Kidney (tissue), 14 donors: ENCODE results near the gene EHF. TPM values are rescaled to one million over a fixed set of nuclear protein-coding genes. Genes with fewer than 3 reads are reported as not detected.

Experiments used
- DNase-seq, 5 donors: peaks; one replicate each; pipeline ENCODE4 v3.0.0-alpha.2; 2013 to 2020
- FAIRE-seq: peaks from 2 replicates; lab custom pipeline; 2012; peaks lifted over from hg19 to GRCh38; lab: Jason Lieb, UNC
- H3K27ac ChIP-seq, 2 donors: one replicate each; pipeline ENCODE4 v1.7.0; 2013; ENCODE audit warnings: low read depth in 2 of 2, low read length in 2 of 2, inconsistent platforms in 1 of 2
- H3K27me3 ChIP-seq: one replicate; pipeline ENCODE4 v1.7.1; 2013; ENCODE audit warnings: low read length, inconsistent platforms; ENCODE audit not compliant: control insufficient read depth, insufficient read depth
- H3K36me3 ChIP-seq, 3 donors: one replicate each; pipeline versions ENCODE4 v1.7.0 to v1.7.1; 2013; ENCODE audit warnings: low read length in 3 of 3, control low read depth in 1 of 3, inconsistent platforms in 1 of 3; ENCODE audit not compliant: insufficient read depth in 3 of 3, control insufficient read depth in 2 of 3
- H3K4me1 ChIP-seq, 3 donors: one replicate each; pipeline versions ENCODE4 v1.7.0 to v1.7.1; 2013; ENCODE audit warnings: low read length in 3 of 3, inconsistent platforms in 1 of 3, low read depth in 1 of 3; ENCODE audit not compliant: control insufficient read depth in 2 of 3, insufficient read depth in 2 of 3
- H3K4me3 ChIP-seq, 3 donors: one replicate each; pipeline versions ENCODE4 v1.7.0 to v1.8.1; 2013; ENCODE audit warnings: low read length in 3 of 3, control low read depth in 1 of 3, inconsistent platforms in 1 of 3
- H3K9ac ChIP-seq, 3 donors: one replicate each; pipeline versions ENCODE4 v1.7.0 to v1.7.1; 2013; ENCODE audit warnings: low read length in 3 of 3, control low read depth in 1 of 3, inconsistent platforms in 1 of 3
- H3K9me3 ChIP-seq, 3 donors: one replicate each; pipeline versions ENCODE4 v1.7.0 to v1.7.1; 2013; ENCODE audit warnings: low read length in 3 of 3, control low read depth in 1 of 3, inconsistent platforms in 1 of 3; ENCODE audit not compliant: control insufficient read depth in 2 of 3, insufficient read depth in 1 of 3
- intact Hi-C: fragments of 100-400 bp; cut with DNase I; formaldehyde crosslinking; loops from one replicate; pipeline ENCODE4 v1.11.1; 2022
- polyA plus RNA-seq: library from polyadenylated mRNA; stranded (reverse); fragments of 350-450 nt; fragmentation: Illumina TruSeq; extraction: RNeasy Lipid Tissue Mini Kit (QIAGEN cat#74804); gene quantifications from one replicate; pipeline ENCODE4 v1.2.3, GENCODE V29; 2014; ENCODE audit warnings: low read depth, low replicate concordance; ENCODE audit not compliant: insufficient read depth
- total RNA-seq: library from RNA; stranded (reverse); fragmentation: NEBNext Ultra II Directional; extraction: Animal tissue kit (Norgen Biotek cat#: 25700); gene quantifications from one replicate; pipeline ENCODE4 v1.2.1, GENCODE V29; 2021
- TF ChIP-seq, protein P1 (sequence below): IDR thresholded peaks from 3 replicates; pipeline ENCODE4 v1.5.1; 2012; ENCODE audit warnings: mild to moderate bottlenecking, moderate library complexity, borderline replicate concordance; ENCODE audit not compliant: insufficient read depth; ENCODE audit errors: extremely low read depth
- donor health status: control.
- donor health status: control.
- donor health status: control.
- donor health status: control.
- donor health status: control.
- donor health status: DM: yes; HTN: yes; CAD: no.
- donor health status: Normal renal cell carcinoma (clear cell type).

The EHF gene
- total and polyA plus RNA-seq, 2 donors from 2014 or later: 4.7 to 65.5 TPM

DNA sequence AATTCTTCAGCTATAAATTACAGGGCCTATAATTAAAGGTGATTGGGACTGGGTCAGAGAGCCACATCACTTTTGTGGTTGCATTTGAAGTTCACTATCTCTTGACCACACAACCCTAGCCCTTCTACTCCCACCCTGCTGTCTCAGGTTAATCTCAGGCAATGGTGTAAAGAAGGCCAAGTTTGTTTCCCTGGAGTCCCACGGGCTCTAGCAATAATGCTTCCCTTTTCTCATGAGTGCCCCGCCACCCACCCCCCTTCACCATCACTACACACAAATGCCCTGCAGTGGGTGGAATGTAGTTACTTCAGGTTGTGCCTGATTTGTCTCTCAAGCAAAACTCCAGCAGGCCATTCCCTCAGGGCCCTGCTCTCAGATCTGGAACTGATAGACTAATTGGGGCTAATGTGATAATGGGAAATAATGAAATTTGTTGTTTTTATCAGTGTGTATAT is 1.8 kb upstream of the EHF start:
- TF ChIP-seq, protein P1, sequence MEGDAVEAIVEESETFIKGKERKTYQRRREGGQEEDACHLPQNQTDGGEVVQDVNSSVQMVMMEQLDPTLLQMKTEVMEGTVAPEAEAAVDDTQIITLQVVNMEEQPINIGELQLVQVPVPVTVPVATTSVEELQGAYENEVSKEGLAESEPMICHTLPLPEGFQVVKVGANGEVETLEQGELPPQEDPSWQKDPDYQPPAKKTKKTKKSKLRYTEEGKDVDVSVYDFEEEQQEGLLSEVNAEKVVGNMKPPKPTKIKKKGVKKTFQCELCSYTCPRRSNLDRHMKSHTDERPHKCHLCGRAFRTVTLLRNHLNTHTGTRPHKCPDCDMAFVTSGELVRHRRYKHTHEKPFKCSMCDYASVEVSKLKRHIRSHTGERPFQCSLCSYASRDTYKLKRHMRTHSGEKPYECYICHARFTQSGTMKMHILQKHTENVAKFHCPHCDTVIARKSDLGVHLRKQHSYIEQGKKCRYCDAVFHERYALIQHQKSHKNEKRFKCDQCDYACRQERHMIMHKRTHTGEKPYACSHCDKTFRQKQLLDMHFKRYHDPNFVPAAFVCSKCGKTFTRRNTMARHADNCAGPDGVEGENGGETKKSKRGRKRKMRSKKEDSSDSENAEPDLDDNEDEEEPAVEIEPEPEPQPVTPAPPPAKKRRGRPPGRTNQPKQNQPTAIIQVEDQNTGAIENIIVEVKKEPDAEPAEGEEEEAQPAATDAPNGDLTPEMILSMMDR: no peak
- H3K27me3 ChIP-seq: no peaks in the 10 kb centered on the region
- H3K4me1 ChIP-seq: peaks cover 0 to 9% (median 6%) of the 10 kb centered on the region in 3 donors
- no peaks in the 10 kb centered on the region for H3K36me3 ChIP-seq
- no peak overlapping the region for H3K4me3 ChIP-seq
- DNase-seq (peak in 1 of 5 donors; percentile 47), FAIRE-seq (no peak)
- H3K9me3 ChIP-seq: no peaks in the 10 kb centered on the region
- H3K9ac ChIP-seq: no peak overlapping the region
- intact Hi-C loops: no loop called here
- H3K27ac ChIP-seq: peak overlapping the region in 1 of 2 donors; percentile 47

- FAIRE-seq (no peak), DNase-seq (no peak)
- Histone ChIP-seq H3K36me3 (no peaks in the 10 kb centered on the region), H3K4me3 (peak overlapping the region in 2 of 3 donors; percentile 7 to 23), H3K4me1 (peaks cover 0 to 9% (median 6%) of the 10 kb centered on the region in 3 donors), H3K27me3 (no peaks in the 10 kb centered on the region), H3K9ac (peak overlapping the region in 1 of 3 donors; percentile 31), H3K9me3 (no peaks in the 10 kb centered on the region), H3K27ac (peak overlapping the region; percentile 57 to 81)
- intact Hi-C loops: no loop called here
- TF ChIP-seq, protein P1: no peak
Observed at GRCh38 chr11:34620202-34620601, 691 bp upstream of the EHF start.

GRCh38 chr11:34621876-34622275 is 983 bp downstream of the EHF start:
- peak overlapping the region in 1 of 3 donors; percentile 31 for H3K4me3 ChIP-seq
- no peaks in the 10 kb centered on the region for H3K27me3 ChIP-seq
- no peak for DNase-seq
- H3K4me1 ChIP-seq: peaks cover 0 to 9% (median 6%) of the 10 kb centered on the region in 3 donors
- H3K36me3 ChIP-seq: no peaks in the 10 kb centered on the region
- H3K9me3 ChIP-seq: no peaks in the 10 kb centered on the region
- intact Hi-C loops: no loop called here
- peak overlapping the region; percentile 74 to 82 for H3K27ac ChIP-seq
- FAIRE-seq: no peak
- TF ChIP-seq, protein P1: no peak
- H3K9ac ChIP-seq: peak overlapping the region in 1 of 3 donors; percentile 23

DNA sequence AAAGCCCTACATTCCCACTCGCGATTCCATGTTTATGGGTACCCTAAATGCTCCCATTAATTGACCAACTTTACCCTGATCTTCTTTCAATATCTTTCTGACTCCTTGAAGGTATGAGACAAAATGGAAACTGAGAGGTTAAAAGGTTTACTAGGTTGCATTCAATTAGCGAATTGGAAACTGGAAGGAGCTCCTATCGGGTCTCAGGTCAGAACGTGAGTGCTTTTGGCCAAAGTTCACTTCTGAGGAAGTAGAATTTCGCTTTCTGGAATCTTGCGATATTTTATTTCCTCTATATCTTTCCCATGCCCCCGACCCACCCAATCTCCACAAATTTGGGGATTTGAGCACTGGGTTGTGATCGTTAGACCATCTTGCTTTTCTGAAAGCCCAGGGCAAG is 2.6 kb downstream of the EHF start:
- no peak for FAIRE-seq

More for the DNA sequence above, 2.6 kb downstream of the EHF start:
- no peaks in the 10 kb centered on the region for H3K27me3 ChIP-seq
- no peaks in the 10 kb centered on the region for H3K9me3 ChIP-seq
- no peak overlapping the region for H3K27ac ChIP-seq
- TF ChIP-seq, protein P1: no peak
- no peaks in the 10 kb centered on the region for H3K36me3 ChIP-seq
- intact Hi-C loops: no loop called here
- no peak overlapping the region for H3K9ac ChIP-seq
- H3K4me3 ChIP-seq: peak overlapping the region in 1 of 3 donors; percentile 31
- peaks cover 0 to 9% (median 6%) of the 10 kb centered on the region in 3 donors for H3K4me1 ChIP-seq
- DNase-seq: no peak
